Lower lobe of right lung (tissue), 2 donors: ENCODE measurements around the gene TMEM11. TPM values are rescaled to one million over a fixed set of nuclear protein-coding genes. Genes with fewer than 3 reads are reported as not detected.

Experiments
- ATAC-seq, 2 donors: fragments of 200-7000 bp; cut with Tn5 transposase; one replicate each; pipeline ENCODE4 v1.9.1; 2020 to 2022; ENCODE audit warnings: mild to moderate bottlenecking in 2 of 2, moderate library complexity in 2 of 2
- DNase-seq: peaks from one replicate; pipeline ENCODE4 v3.0.0-alpha.2; 2020
- H3K27ac ChIP-seq: fragments of 200-600 bp; one replicate; pipeline ENCODE4 v1.8.0; 2022
- H3K27me3 ChIP-seq: fragments of 200-600 bp; one replicate; pipeline ENCODE4 v1.8.0; 2022; ENCODE audit warnings: low read depth
- H3K36me3 ChIP-seq: fragments of 200-600 bp; one replicate; pipeline ENCODE4 v1.8.0; 2022; ENCODE audit warnings: mild to moderate bottlenecking
- H3K4me1 ChIP-seq: fragments of 200-600 bp; one replicate; pipeline ENCODE4 v1.8.0; 2022
- H3K4me3 ChIP-seq: fragments of 200-600 bp; one replicate; pipeline ENCODE4 v1.8.0; 2022; ENCODE audit warnings: mild to moderate bottlenecking
- H3K9me3 ChIP-seq: fragments of 200-600 bp; one replicate; pipeline ENCODE4 v1.8.0; 2022
- intact Hi-C: fragments of 100-400 bp; cut with DNase I; formaldehyde crosslinking; loops from one replicate; pipeline ENCODE4 v1.11.0; 2022
- total RNA-seq: library from RNA; stranded (reverse); fragmentation: NEBNext Ultra II Directional; extraction: Animal tissue kit (Norgen Biotek cat#: 25700); gene quantifications from one replicate; pipeline ENCODE4 v1.2.1, GENCODE V29; 2021
- TF ChIP-seq, protein P1 (sequence below): fragments of 200-600 bp; IDR thresholded peaks from one replicate; pipeline ENCODE4 v1.8.0; 2022; ENCODE audit warnings: antibody characterized with exemption, mild to moderate bottlenecking
- donor health status: DM: no; HTN: yes; CAD: no; lungs with severe emphysema.

Gene TMEM11
- total RNA-seq, 1 donor from 2014 or later: 20.2 TPM

DNA sequence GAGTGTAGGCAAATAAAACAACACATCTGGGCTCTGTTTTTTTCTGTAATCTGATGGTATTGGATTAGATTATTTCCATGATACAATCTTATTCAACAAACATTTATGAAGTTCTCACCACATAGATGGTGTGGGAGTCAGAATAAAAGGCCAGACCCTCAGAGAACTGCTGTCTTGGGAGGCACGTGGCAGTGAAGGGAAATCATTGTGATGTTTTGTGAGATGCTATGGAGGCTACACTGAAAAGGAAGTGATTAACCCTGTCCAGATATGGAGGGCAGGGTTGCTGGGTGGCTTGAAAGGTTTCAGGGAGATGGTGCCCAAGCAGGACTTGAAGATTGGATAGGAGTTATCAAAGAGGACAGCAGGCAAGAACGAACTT, 51.6 kb downstream of the TMEM11 start:
- H3K9me3 ChIP-seq: no peaks in the 10 kb centered on the region
- peaks cover 38% of the 10 kb centered on the region for H3K4me1 ChIP-seq
- no peaks in the 10 kb centered on the region for H3K27me3 ChIP-seq
- no peak overlapping the region for H3K4me3 ChIP-seq
- H3K27ac ChIP-seq: peak overlapping the region; percentile 19
- no peak for DNase-seq
- TF ChIP-seq, protein P1, sequence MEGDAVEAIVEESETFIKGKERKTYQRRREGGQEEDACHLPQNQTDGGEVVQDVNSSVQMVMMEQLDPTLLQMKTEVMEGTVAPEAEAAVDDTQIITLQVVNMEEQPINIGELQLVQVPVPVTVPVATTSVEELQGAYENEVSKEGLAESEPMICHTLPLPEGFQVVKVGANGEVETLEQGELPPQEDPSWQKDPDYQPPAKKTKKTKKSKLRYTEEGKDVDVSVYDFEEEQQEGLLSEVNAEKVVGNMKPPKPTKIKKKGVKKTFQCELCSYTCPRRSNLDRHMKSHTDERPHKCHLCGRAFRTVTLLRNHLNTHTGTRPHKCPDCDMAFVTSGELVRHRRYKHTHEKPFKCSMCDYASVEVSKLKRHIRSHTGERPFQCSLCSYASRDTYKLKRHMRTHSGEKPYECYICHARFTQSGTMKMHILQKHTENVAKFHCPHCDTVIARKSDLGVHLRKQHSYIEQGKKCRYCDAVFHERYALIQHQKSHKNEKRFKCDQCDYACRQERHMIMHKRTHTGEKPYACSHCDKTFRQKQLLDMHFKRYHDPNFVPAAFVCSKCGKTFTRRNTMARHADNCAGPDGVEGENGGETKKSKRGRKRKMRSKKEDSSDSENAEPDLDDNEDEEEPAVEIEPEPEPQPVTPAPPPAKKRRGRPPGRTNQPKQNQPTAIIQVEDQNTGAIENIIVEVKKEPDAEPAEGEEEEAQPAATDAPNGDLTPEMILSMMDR: no peak
- ATAC-seq: no peak
- intact Hi-C loops: no loop called here
- H3K36me3 ChIP-seq: no peaks in the 10 kb centered on the region

- H3K36me3 ChIP-seq: no peaks in the 10 kb centered on the region
- H3K27me3 ChIP-seq: no peaks in the 10 kb centered on the region
- no peaks in the 10 kb centered on the region for H3K9me3 ChIP-seq
- H3K27ac ChIP-seq: peak overlapping the region; percentile 53
- DNase-seq: no peak
- intact Hi-C loops: no loop called here
- no peak overlapping the region for H3K4me3 ChIP-seq
- ATAC-seq: peak in 1 of 2 donors; percentile 16
- peaks cover 33% of the 10 kb centered on the region for H3K4me1 ChIP-seq
- TF ChIP-seq, protein P1: no peak
These were observed 52.2 kb downstream of the TMEM11 start for GRCh38 chr17:21161498-21162393.

- intact Hi-C loops: no loop called here
- ATAC-seq: no peak
- TF ChIP-seq, protein P1: no peak
- Histone ChIP-seq H3K4me3 (no peak overlapping the region), H3K27me3 (no peaks in the 10 kb centered on the region), H3K27ac (no peak overlapping the region), H3K36me3 (no peaks in the 10 kb centered on the region), H3K9me3 (no peaks in the 10 kb centered on the region), H3K4me1 (peaks cover 23% of the 10 kb centered on the region)
- DNase-seq: no peak
These were observed 53.6 kb downstream of the TMEM11 start for GRCh38 chr17:21160401-21160800.

- TF ChIP-seq, protein P1: no peak
- intact Hi-C loops: no loop called here
- H3K4me3 ChIP-seq: no peak overlapping the region
- H3K36me3 ChIP-seq: no peaks in the 10 kb centered on the region
- H3K4me1 ChIP-seq: peaks cover 23% of the 10 kb centered on the region
- DNase-seq (no peak), ATAC-seq (no peak)
- no peaks in the 10 kb centered on the region for H3K27me3 ChIP-seq
- H3K9me3 ChIP-seq: no peaks in the 10 kb centered on the region
- no peak overlapping the region for H3K27ac ChIP-seq
These were observed 56.2 kb downstream of the TMEM11 start for GRCh38 chr17:21157586-21158370.

DNA sequence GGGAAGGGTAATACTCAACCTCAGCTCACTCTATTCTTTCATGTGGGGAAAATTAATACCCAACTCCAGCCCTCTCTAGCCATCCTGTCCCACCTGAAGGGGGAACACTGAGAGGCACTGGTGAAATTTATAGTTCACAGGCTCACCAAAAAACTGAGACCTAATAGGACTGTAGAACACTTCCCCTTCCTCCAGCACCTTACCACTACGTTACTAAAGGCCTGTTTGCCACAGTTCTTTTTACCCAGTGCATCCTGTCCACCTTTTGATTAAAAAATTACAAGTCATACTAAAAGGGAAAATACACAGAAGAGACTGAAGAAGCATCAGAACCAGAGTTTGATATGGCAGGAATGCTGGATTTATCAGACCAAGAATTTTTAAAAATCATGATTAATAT, 61.2 kb downstream of the TMEM11 start:
- TF ChIP-seq, protein P1: no peak
- H3K4me3 ChIP-seq: no peak overlapping the region
- no peak for DNase-seq
- no peak for ATAC-seq
- intact Hi-C loops: no loop called here
- no peaks in the 10 kb centered on the region for H3K4me1 ChIP-seq
- H3K27me3 ChIP-seq: no peaks in the 10 kb centered on the region
- H3K36me3 ChIP-seq: no peaks in the 10 kb centered on the region
- H3K27ac ChIP-seq: no peak overlapping the region
- H3K9me3 ChIP-seq: no peaks in the 10 kb centered on the region
